Calu3 (cell line): ENCODE results near the gene LCE7A. TPM values are rescaled to one million over a fixed set of nuclear protein-coding genes. Genes with fewer than 3 reads are reported as not detected.

Experiments used
- BruUV-seq: library from RNA; stranded (reverse); fragments of 400-500 nt; replicated peaks from 2 replicates; lab custom pipeline; 2021; lab: Mats Ljungman, UMichigan
- CTCF ChIA-PET: fragments of 300-600 bp; sonication (Branson Sonifier 250); formaldehyde crosslinking; loops from one replicate; lab custom pipeline; 2022; ENCODE audit warnings: antibody characterized with exemption; lab: Charles Lee
- DNase-seq: peaks from one replicate; pipeline ENCODE4 v3.0.0; 2022
- H3K27ac Mint-ChIP-seq: one replicate; pipeline ENCODE4 v1.8.0; 2022; ENCODE audit warnings: mixed read lengths; ENCODE audit not compliant: unreplicated experiment
- H3K27me3 Mint-ChIP-seq: one replicate; pipeline ENCODE4 v1.8.0; 2022; ENCODE audit warnings: mixed read lengths; ENCODE audit not compliant: unreplicated experiment
- H3K36me3 Mint-ChIP-seq: one replicate; pipeline ENCODE4 v1.8.0; 2022; ENCODE audit warnings: mild to moderate bottlenecking, moderate library complexity, mixed read lengths; ENCODE audit not compliant: insufficient read depth, unreplicated experiment
- H3K4me1 Mint-ChIP-seq: one replicate; pipeline ENCODE4 v1.8.0; 2022; ENCODE audit warnings: mild to moderate bottlenecking, low read depth, mixed read lengths; ENCODE audit not compliant: unreplicated experiment
- H3K4me3 Mint-ChIP-seq: one replicate; pipeline ENCODE4 v1.8.0; 2022; ENCODE audit warnings: mild to moderate bottlenecking, low read depth, moderate library complexity, mixed read lengths; ENCODE audit not compliant: unreplicated experiment
- H3K9me3 Mint-ChIP-seq: one replicate; pipeline ENCODE4 v1.8.0; 2022; ENCODE audit warnings: low read depth, mixed read lengths; ENCODE audit not compliant: unreplicated experiment
- intact Hi-C: fragments of 100-400 bp; cut with micrococcal nuclease; formaldehyde crosslinking; loops from one replicate; pipeline ENCODE4 v1.10.0; 2022; ENCODE audit not compliant: unreplicated experiment
- total RNA-seq: library from RNA; stranded (reverse); gene quantifications from 2 replicates; pipeline ENCODE4 v1.2.3, GENCODE V29; 2022
- TF ChIP-seq, protein P1 (sequence below): fragments of 200-600 bp; IDR thresholded peaks from one replicate; pipeline ENCODE4 v1.8.0; 2022; ENCODE audit warnings: antibody characterized with exemption; ENCODE audit not compliant: unreplicated experiment

The LCE7A gene
- total RNA-seq, 1 experiment from 2014 or later: not detected

DNA sequence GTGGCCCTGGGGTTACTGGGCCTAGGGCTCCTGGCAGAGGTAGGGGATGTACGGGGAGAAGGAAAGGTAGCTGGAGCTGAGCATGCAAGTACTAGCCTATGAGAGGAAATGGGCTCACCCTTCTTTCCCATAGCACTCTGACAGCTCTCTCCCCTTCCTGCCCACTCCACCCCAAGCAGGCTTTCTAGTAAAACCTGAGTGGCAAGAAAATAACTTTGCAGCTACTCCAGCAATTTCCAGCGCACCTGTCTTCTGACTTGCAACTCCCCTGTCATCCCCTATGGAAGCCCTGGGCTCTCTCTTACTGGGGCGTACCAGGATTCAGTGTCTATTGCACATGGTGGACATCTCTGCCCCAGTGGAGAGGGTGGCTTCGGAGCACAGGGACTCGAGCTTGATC is 41.8 kb downstream of the LCE7A start:
- H3K4me1 Mint-ChIP-seq: peaks cover 25% of the 10 kb centered on the region
- H3K9me3 Mint-ChIP-seq: no peaks in the 10 kb centered on the region
- TF ChIP-seq, protein P1, sequence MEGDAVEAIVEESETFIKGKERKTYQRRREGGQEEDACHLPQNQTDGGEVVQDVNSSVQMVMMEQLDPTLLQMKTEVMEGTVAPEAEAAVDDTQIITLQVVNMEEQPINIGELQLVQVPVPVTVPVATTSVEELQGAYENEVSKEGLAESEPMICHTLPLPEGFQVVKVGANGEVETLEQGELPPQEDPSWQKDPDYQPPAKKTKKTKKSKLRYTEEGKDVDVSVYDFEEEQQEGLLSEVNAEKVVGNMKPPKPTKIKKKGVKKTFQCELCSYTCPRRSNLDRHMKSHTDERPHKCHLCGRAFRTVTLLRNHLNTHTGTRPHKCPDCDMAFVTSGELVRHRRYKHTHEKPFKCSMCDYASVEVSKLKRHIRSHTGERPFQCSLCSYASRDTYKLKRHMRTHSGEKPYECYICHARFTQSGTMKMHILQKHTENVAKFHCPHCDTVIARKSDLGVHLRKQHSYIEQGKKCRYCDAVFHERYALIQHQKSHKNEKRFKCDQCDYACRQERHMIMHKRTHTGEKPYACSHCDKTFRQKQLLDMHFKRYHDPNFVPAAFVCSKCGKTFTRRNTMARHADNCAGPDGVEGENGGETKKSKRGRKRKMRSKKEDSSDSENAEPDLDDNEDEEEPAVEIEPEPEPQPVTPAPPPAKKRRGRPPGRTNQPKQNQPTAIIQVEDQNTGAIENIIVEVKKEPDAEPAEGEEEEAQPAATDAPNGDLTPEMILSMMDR: no peak
- no TSS peak for BruUV-seq
- no peak overlapping the region for H3K27ac Mint-ChIP-seq
- CTCF ChIA-PET: no interaction called here
- H3K27me3 Mint-ChIP-seq: peaks cover 39% of the 10 kb centered on the region
- no peak for DNase-seq
- H3K36me3 Mint-ChIP-seq: no peaks in the 10 kb centered on the region
- intact Hi-C loops: no loop called here
- H3K4me3 Mint-ChIP-seq: no peak overlapping the region

- CTCF ChIA-PET: no interaction called here
- H3K4me1 Mint-ChIP-seq: peaks cover 35% of the 10 kb centered on the region
- no peaks in the 10 kb centered on the region for H3K9me3 Mint-ChIP-seq
- H3K4me3 Mint-ChIP-seq: no peak overlapping the region
- TF ChIP-seq, protein P1: no peak
- no TSS peak for BruUV-seq
- intact Hi-C loops: no loop called here
- no peaks in the 10 kb centered on the region for H3K36me3 Mint-ChIP-seq
- no peak for DNase-seq
- H3K27ac Mint-ChIP-seq: no peak overlapping the region
- peaks cover 29% of the 10 kb centered on the region for H3K27me3 Mint-ChIP-seq
Measured at GRCh38 chr1:152902636-152903035, 42.8 kb downstream of the LCE7A start.

DNA sequence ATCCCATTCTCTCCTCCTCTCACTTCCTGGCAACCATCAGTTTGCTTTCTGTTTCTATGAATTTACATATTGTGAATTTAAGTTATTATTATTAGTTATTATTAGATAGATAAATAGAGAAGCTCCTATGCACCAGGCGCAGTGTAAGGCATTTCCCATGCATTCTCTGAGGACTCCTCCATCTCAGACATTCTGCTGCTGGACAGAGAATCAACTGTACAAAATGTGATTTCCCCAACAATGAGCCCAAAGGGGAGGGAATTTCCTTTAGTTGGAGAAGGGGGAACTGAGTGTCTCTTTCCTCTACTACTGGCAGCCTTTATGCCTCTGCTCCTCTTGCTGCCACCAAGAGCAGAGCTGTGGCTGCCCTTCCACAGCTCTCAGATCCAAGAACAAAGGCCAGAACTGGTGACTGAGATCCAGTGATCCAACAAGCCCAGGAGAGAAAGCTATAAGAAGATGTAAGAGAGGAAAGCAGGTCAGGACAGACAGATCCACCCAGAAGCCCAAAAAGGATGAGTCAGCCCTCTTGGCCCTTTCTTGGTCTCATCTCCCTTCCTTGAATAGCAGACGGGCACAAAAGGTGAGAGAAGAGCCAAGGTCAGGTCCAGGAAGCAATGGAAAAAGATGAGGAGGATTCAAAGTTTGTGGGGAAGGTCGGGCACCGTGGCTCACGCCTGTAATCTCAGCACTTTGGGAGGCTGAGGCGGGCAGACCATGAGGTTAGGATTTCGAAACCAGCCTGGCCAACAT is 45.1 kb downstream of the LCE7A start:
- TF ChIP-seq, protein P1: no peak
- CTCF ChIA-PET: no interaction called here
- Mint-ChIP-seq H3K4me1 (peaks cover 46% of the 10 kb centered on the region), H3K4me3 (no peak overlapping the region), H3K36me3 (peaks cover 5% of the 10 kb centered on the region), H3K27me3 (peaks cover 21% of the 10 kb centered on the region), H3K27ac (no peak overlapping the region), H3K9me3 (peaks cover under 1% of the 10 kb centered on the region)
- BruUV-seq: no TSS peak
- no peak for DNase-seq
- intact Hi-C loops: loop anchor here (5.0 kb wide), 1 partner anchor 192 kb away; no protein-coding TSS in a partner anchor

GRCh38 chr1:152906023-152906565 is 46.3 kb downstream of the LCE7A start:
- peak; percentile 71 for DNase-seq
- Mint-ChIP-seq H3K27ac (peak overlapping the region; percentile 34), H3K4me1 (peaks cover 51% of the 10 kb centered on the region), H3K36me3 (peaks cover 5% of the 10 kb centered on the region), H3K27me3 (peaks cover 21% of the 10 kb centered on the region), H3K9me3 (peaks cover 2% of the 10 kb centered on the region), H3K4me3 (no peak overlapping the region)
- no TSS peak for BruUV-seq
- TF ChIP-seq, protein P1: no peak
- CTCF ChIA-PET: interaction anchor here (0.6 to 2.0 kb wide), 6 partner anchors 20 to 287 kb away, joined by 3 to 12 read pairs (median 4); no protein-coding TSS in a partner anchor
- intact Hi-C loops: loop anchor here (2.0 to 5.0 kb wide), 2 partner anchors 35 to 191 kb away; no protein-coding TSS in a partner anchor
